DOHH2 (cell line): ENCODE results near the gene DNAI2.

Experiments
- H3F3A ChIP-seq: fragments of 200-600 bp; sonication (generic), shearing (Covaris generic); 2 replicates; pipeline ENCODE4 v1.6.0; 2016; ENCODE audit warnings: antibody characterized with exemption, mild to moderate bottlenecking; ENCODE audit not compliant: control insufficient read depth, insufficient read depth
- H3K27ac ChIP-seq: fragments of 200-600 bp; sonication (generic); 2 replicates; pipeline ENCODE4 v1.5.1; 2014; ENCODE audit warnings: low read depth, mild to moderate bottlenecking, low read length, moderate library complexity
- H3K27me3 ChIP-seq: fragments of 200-600 bp; sonication (generic); 2 replicates; pipeline ENCODE4 v1.6.1; 2014; ENCODE audit warnings: mild to moderate bottlenecking, low read length, mixed read lengths; ENCODE audit not compliant: control insufficient read depth
- H3K36me3 ChIP-seq: fragments of 200-600 bp; sonication (generic); 2 replicates; pipeline ENCODE4 v1.6.1; 2014; ENCODE audit warnings: mild to moderate bottlenecking, low read length, moderate library complexity, mixed read lengths; ENCODE audit not compliant: control insufficient read depth
- H3K4me1 ChIP-seq: fragments of 200-600 bp; sonication (generic); 2 replicates; pipeline ENCODE4 v1.6.1; 2014; ENCODE audit warnings: mild to moderate bottlenecking, low read length, mixed read lengths; ENCODE audit not compliant: control insufficient read depth
- H3K4me2 ChIP-seq: fragments of 200-600 bp; sonication (generic); 2 replicates; pipeline ENCODE4 v1.6.0; 2014; ENCODE audit warnings: mild to moderate bottlenecking, low read length, moderate library complexity
- H3K4me3 ChIP-seq: fragments of 200-600 bp; sonication (generic); 2 replicates; pipeline ENCODE4 v1.5.1; 2014; ENCODE audit warnings: mild to moderate bottlenecking, low read length, mixed read lengths
- H3K79me2 ChIP-seq: fragments of 200-600 bp; sonication (generic); 2 replicates; pipeline ENCODE4 v1.6.1; 2014; ENCODE audit warnings: mild to moderate bottlenecking, low read length, mixed read lengths; ENCODE audit not compliant: control insufficient read depth
- H3K9me2 ChIP-seq: fragments of 200-600 bp; sonication (generic); replicated peaks from 2 replicates; pipeline ENCODE4 v1.6.1; 2014; ENCODE audit warnings: mild to moderate bottlenecking, low read length, mixed read lengths; ENCODE audit not compliant: control insufficient read depth
- H3K9me3 ChIP-seq: fragments of 200-600 bp; sonication (generic); 2 replicates; pipeline ENCODE4 v1.6.1; 2014; ENCODE audit warnings: antibody characterized with exemption, low read length, mixed read lengths; ENCODE audit not compliant: control insufficient read depth, insufficient read depth
- H4K20me1 ChIP-seq: fragments of 200-600 bp; sonication (generic); 2 replicates; pipeline ENCODE4 v1.6.0; 2014; ENCODE audit warnings: low read depth, mild to moderate bottlenecking, antibody characterized with exemption, low read length, moderate library complexity; ENCODE audit not compliant: control insufficient read depth, insufficient read depth
- EZH2phosphoT487 ChIP-seq: fragments of 200-600 bp; sonication (generic); IDR thresholded peaks from 2 replicates; pipeline ENCODE4 v1.6.1; 2017; ENCODE audit warnings: borderline replicate concordance, mild to moderate bottlenecking, antibody characterized with exemption, low read length, moderate library complexity, mixed read lengths
- TF ChIP-seq, protein P1 (sequence below): fragments of 200-600 bp; sonication (generic); IDR thresholded peaks from one replicate; pipeline ENCODE4 v1.5.1; 2014; ENCODE audit warnings: antibody characterized with exemption, mild to moderate bottlenecking, low read depth, low read length; ENCODE audit not compliant: poor library complexity, severe bottlenecking

Gene DNAI2

DNA sequence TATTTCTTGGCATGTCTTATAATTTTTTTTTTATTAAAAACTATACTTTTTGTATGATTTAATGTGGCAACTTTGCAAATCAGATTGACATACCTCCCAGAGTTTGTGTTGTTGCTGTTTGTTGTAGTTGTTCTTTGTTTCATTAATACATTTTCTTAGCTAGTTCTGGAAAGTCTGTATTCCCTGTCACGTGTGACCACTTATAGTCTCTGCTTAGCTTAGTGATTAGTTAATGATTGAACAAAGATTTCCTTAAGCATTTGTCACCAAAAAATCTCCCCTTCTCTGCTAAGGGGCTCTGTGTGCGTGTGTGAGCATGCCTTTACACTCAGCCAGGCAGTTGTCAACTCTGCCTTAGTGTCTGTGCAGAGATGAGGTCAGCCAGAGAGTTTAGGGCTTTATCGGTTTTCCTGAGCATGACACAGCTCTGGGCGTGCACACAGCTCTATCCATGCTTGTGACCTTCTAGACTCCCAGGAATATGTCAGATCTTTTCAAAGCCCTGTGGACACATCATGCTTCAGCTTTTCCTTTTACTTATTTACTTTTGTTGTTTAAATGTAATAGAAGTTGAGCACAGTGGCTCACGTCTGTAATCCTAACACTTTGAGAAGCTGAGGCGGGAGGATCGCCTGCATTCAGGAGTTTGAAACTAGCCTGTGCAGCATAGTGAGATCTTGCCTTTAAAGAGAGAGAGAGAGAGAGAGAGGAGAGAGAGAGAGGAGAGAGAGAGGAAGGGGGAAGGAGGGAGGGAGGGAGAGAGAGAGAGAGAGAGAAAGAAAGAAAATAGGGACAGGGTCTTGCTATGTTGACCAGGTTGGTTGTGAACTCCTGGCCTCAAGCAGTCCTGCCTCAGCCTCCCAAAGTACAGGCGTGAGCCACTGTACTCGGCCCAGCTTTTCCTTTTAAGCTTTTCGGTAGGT lies 21.9 kb downstream of the DNAI2 start:
- Histone ChIP-seq H3K79me2 (no peaks in the 10 kb centered on the region), H4K20me1 (no peaks in the 10 kb centered on the region), H3K9me2 (no peaks in the 10 kb centered on the region), H3K4me2 (no peak overlapping the region), H3K36me3 (no peaks in the 10 kb centered on the region), H3K9me3 (no peaks in the 10 kb centered on the region), H3K27ac (no peak overlapping the region), H3K4me3 (no peak overlapping the region), H3F3A (no peaks in the 10 kb centered on the region), H3K4me1 (no peaks in the 10 kb centered on the region), H3K27me3 (peaks cover 4% of the 10 kb centered on the region; the same call in 1 of the 2 replicates)
- TF ChIP-seq, protein P1, sequence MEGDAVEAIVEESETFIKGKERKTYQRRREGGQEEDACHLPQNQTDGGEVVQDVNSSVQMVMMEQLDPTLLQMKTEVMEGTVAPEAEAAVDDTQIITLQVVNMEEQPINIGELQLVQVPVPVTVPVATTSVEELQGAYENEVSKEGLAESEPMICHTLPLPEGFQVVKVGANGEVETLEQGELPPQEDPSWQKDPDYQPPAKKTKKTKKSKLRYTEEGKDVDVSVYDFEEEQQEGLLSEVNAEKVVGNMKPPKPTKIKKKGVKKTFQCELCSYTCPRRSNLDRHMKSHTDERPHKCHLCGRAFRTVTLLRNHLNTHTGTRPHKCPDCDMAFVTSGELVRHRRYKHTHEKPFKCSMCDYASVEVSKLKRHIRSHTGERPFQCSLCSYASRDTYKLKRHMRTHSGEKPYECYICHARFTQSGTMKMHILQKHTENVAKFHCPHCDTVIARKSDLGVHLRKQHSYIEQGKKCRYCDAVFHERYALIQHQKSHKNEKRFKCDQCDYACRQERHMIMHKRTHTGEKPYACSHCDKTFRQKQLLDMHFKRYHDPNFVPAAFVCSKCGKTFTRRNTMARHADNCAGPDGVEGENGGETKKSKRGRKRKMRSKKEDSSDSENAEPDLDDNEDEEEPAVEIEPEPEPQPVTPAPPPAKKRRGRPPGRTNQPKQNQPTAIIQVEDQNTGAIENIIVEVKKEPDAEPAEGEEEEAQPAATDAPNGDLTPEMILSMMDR: no peak

DNA sequence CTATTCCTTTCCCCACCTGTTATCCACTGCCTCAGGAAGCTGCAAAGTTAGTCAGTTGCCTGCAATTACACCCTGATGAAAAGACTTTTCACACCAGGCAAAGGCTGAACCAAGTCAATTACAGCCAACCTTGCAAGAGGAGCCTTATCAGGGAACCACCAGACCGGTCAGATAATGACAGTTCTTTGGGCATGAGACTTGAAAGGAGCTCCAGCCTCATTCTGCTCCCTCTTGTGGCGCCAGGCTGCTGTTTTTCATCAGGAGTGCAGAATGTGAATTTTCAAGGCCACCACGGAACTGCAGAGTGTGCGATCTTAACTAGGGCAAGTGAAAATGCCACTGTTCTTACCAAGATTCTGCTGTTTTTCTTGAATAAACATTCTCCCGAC lies 22.5 kb downstream of the DNAI2 start:
- no peaks in the 10 kb centered on the region for H3F3A ChIP-seq
- no peaks in the 10 kb centered on the region for H4K20me1 ChIP-seq
- no peak for TF ChIP-seq EZH2phosphoT487
- TF ChIP-seq, protein P1: peak; percentile 18
- H3K36me3 ChIP-seq: no peaks in the 10 kb centered on the region
- no peaks in the 10 kb centered on the region for H3K9me3 ChIP-seq
- no peak overlapping the region for H3K4me3 ChIP-seq
- H3K79me2 ChIP-seq: no peaks in the 10 kb centered on the region
- H3K9me2 ChIP-seq: no peaks in the 10 kb centered on the region
- H3K4me1 ChIP-seq: no peaks in the 10 kb centered on the region
- no peak overlapping the region for H3K4me2 ChIP-seq
- no peak overlapping the region for H3K27ac ChIP-seq
- peaks cover 4% of the 10 kb centered on the region; the same call in 1 of the 2 replicates for H3K27me3 ChIP-seq

DNA sequence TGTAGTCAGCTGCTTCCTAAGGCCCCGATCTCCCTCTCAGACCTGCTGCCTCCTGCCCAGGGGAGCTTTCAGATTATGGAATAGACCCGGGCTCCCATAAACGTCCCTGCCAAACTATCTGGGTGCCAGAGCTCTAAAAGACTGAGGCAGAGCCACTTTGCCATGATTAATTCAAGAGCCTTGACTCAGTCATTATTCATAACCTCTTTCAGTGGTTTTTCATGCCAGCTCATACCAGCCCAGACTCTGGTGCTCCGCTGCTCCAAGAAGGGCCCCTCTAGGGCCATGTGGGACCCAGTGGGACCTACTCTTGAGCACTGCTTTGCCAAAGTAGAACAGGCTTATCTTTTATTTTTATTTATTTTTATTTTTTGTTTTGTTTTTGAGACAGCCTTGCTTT lies 23.9 kb downstream of the DNAI2 start:
- Histone ChIP-seq H3K27ac (no peak overlapping the region), H3F3A (no peaks in the 10 kb centered on the region), H3K79me2 (no peaks in the 10 kb centered on the region), H4K20me1 (no peaks in the 10 kb centered on the region), H3K9me3 (no peaks in the 10 kb centered on the region), H3K4me1 (no peaks in the 10 kb centered on the region), H3K4me2 (no peak overlapping the region), H3K36me3 (no peaks in the 10 kb centered on the region), H3K4me3 (no peak overlapping the region), H3K9me2 (no peaks in the 10 kb centered on the region), H3K27me3 (peaks cover 4% of the 10 kb centered on the region; the same call in 1 of the 2 replicates)
- TF ChIP-seq, protein P1: no peak
- no peak for TF ChIP-seq EZH2phosphoT487
